Measurements from ENCODE around the gene CLDN14. TPM values are rescaled to one million over a fixed set of nuclear protein-coding genes. Genes with fewer than 3 reads are reported as not detected.

CLDN14 gene
- total RNA-seq, 1 donor from 2014 or later: not detected

DNA sequence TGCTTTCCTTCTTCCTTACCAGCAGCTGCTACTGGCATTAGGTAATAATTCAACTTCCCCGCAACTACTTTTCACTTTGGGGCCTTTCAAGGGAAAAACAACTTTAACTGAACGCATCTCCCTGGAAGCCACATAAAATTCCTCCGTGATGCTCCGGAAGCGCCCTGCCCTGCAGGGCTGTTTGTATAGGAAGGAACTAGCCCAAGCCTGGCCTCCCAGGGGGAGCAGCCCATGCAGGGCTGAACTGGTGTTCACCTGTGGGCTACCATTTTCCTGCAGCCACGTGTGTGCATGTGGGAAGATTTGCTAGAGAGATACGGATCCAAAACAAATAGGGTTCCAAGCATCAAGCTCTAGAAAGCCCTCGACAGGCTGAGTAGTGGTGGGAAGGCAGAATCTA is 14.4 kb downstream of the CLDN14 start:
- Histone ChIP-seq H3K36me3 (no peaks in the 10 kb centered on the region), H3K4me1 (no peaks in the 10 kb centered on the region), H3K27ac (no peak overlapping the region), H3K4me3 (no peak overlapping the region), H3K9me3 (no peaks in the 10 kb centered on the region), H3K27me3 (no peaks in the 10 kb centered on the region)
- no peak for DNase-seq (ENCODE audit: extremely low spot score in 2 of 2)
- TF ChIP-seq POLR2A (IDR thresholded peaks at IDR 0.05) (no peak), POLR2AphosphoS5 (IDR thresholded peaks at IDR 0.05; ENCODE audit: insufficient read depth in 1 of 2, low read depth in 1 of 2) (no peak)
- TF ChIP-seq, protein P1, sequence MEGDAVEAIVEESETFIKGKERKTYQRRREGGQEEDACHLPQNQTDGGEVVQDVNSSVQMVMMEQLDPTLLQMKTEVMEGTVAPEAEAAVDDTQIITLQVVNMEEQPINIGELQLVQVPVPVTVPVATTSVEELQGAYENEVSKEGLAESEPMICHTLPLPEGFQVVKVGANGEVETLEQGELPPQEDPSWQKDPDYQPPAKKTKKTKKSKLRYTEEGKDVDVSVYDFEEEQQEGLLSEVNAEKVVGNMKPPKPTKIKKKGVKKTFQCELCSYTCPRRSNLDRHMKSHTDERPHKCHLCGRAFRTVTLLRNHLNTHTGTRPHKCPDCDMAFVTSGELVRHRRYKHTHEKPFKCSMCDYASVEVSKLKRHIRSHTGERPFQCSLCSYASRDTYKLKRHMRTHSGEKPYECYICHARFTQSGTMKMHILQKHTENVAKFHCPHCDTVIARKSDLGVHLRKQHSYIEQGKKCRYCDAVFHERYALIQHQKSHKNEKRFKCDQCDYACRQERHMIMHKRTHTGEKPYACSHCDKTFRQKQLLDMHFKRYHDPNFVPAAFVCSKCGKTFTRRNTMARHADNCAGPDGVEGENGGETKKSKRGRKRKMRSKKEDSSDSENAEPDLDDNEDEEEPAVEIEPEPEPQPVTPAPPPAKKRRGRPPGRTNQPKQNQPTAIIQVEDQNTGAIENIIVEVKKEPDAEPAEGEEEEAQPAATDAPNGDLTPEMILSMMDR (IDR thresholded peaks at IDR 0.05): no peak
- intact Hi-C loops (cut with DNase I): no loop called here

DNA sequence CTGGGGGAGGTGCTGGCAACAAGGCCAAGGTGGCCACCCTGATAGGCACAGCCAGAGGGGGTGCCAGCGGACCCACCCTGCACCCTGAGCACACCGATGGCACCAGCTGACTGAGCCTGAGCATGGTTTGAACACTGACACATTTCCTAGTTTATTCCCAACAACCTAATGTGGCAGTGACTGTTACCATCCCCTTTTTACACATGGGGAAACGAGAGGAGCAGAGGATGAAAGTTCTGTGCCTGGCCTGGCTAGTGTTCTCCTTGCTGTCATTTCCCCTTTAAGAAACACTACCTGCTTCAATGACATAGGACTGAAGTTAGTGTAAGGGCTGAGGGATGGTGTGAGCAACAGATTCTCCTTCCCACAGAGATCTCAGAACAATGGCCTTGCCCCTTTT is 15.3 kb downstream of the CLDN14 start:
- Histone ChIP-seq H3K9me3 (no peaks in the 10 kb centered on the region), H3K36me3 (no peaks in the 10 kb centered on the region), H3K27me3 (no peaks in the 10 kb centered on the region), H3K27ac (no peak overlapping the region), H3K4me3 (no peak overlapping the region), H3K4me1 (no peaks in the 10 kb centered on the region)
- intact Hi-C loops (cut with DNase I): no loop called here
- TF ChIP-seq POLR2AphosphoS5 (IDR thresholded peaks at IDR 0.05; ENCODE audit: insufficient read depth in 1 of 2, low read depth in 1 of 2): no peak
- TF ChIP-seq, protein P1 (IDR thresholded peaks at IDR 0.05): no peak
- no peak for TF ChIP-seq POLR2A (IDR thresholded peaks at IDR 0.05)
- no peak for DNase-seq (ENCODE audit: extremely low spot score in 2 of 2)

DNA sequence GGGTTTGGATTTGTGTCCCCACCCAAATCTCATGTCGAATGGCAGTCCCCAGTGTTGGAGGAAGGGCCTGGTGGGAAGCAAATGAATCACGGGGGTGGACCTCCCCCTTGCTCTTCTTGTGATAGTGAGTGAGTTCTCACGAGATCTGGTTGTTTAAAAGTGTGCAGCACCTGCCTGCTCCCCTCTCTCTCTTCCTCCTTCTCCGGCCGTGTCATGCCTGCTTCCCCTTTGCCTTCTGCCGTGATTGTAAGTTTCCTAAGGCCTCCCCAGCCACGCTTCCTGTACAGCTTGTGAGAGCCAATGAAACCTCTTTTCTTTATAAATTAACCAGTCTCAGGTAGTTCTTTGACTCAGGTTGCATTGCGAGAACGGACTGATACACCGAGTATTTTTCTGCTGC is 15.9 kb downstream of the CLDN14 start:
- no peaks in the 10 kb centered on the region for H3K9me3 ChIP-seq
- H3K36me3 ChIP-seq: no peaks in the 10 kb centered on the region
- no peak overlapping the region for H3K27ac ChIP-seq
- H3K4me1 ChIP-seq: no peaks in the 10 kb centered on the region
- TF ChIP-seq POLR2AphosphoS5 (IDR thresholded peaks at IDR 0.05; ENCODE audit: insufficient read depth in 1 of 2, low read depth in 1 of 2): no peak
- TF ChIP-seq, protein P1 (IDR thresholded peaks at IDR 0.05): no peak
- TF ChIP-seq POLR2A (IDR thresholded peaks at IDR 0.05): no peak
- no peak overlapping the region for H3K4me3 ChIP-seq
- no peak for DNase-seq (ENCODE audit: extremely low spot score in 2 of 2)
- intact Hi-C loops (cut with DNase I): no loop called here
- no peaks in the 10 kb centered on the region for H3K27me3 ChIP-seq

DNA sequence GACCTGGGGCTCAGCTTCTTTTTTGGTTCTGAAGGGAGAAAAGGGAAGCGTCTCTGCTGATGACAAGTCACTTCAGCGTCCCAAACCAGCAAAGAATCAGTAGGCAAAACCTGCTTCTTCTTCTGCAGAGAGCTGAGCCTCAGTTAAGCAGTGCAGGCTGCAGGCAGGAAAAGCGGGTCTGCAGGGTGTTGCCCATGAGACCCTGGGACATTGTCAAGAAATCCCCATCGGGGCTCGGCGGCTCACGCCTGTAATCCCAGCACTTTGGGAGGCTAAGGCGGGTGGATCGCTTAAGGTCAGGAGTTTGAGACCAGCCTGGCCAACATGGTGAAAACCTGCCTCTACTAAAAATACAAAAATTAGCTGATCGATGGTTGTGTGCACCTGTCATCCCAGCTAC is 16.7 kb downstream of the CLDN14 start:
- H3K4me3 ChIP-seq: no peak overlapping the region
- intact Hi-C loops (cut with DNase I): no loop called here
- no peak overlapping the region for H3K27ac ChIP-seq
- H3K9me3 ChIP-seq: no peaks in the 10 kb centered on the region
- no peaks in the 10 kb centered on the region for H3K27me3 ChIP-seq
- TF ChIP-seq, protein P1 (IDR thresholded peaks at IDR 0.05): no peak
- TF ChIP-seq POLR2AphosphoS5 (IDR thresholded peaks at IDR 0.05; ENCODE audit: insufficient read depth in 1 of 2, low read depth in 1 of 2) (no peak), POLR2A (IDR thresholded peaks at IDR 0.05) (no peak)
- no peak for DNase-seq (ENCODE audit: extremely low spot score in 2 of 2)
- H3K4me1 ChIP-seq: no peaks in the 10 kb centered on the region
- no peaks in the 10 kb centered on the region for H3K36me3 ChIP-seq

DNA sequence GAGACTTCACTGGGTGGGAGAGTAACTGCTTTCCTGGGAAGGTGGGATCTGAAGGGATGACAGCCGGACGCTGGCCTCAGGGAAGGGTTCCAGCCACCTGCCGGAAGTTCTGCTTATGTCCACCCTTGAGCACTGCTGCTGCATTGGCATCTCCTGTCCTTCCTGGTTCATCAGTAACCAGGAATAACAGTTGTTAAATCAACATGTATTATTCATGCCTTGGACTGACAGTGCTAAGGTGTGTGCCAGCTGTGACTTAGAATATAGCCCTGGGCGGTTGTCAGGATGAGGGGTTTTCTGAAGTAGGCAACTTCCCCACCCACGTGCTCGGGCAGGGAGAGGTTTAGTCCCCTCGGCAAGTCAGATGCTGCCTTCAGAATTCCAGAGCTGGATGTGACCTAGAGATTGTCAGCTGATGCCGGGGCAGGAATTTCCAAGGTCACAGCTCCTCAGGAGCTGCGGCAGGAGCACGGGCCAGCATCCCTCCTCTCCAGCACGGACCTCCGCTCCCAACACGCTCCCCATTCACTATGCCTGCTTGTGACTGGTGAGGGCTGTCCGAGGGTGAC is 17.9 kb downstream of the CLDN14 start:
- H3K27me3 ChIP-seq: no peaks in the 10 kb centered on the region
- H3K27ac ChIP-seq: no peak overlapping the region
- DNase-seq (ENCODE audit: extremely low spot score in 2 of 2): no peak
- intact Hi-C loops (cut with DNase I): no loop called here
- H3K4me3 ChIP-seq: no peak overlapping the region
- TF ChIP-seq POLR2AphosphoS5 (IDR thresholded peaks at IDR 0.05; ENCODE audit: insufficient read depth in 1 of 2, low read depth in 1 of 2) (no peak), POLR2A (IDR thresholded peaks at IDR 0.05) (no peak)
- TF ChIP-seq, protein P1 (IDR thresholded peaks at IDR 0.05): no peak
- H3K9me3 ChIP-seq: no peaks in the 10 kb centered on the region
- H3K36me3 ChIP-seq: no peaks in the 10 kb centered on the region
- H3K4me1 ChIP-seq: no peaks in the 10 kb centered on the region
